Measurements from ENCODE around the gene TBC1D8B. TPM values are rescaled to one million over a fixed set of nuclear protein-coding genes. Genes with fewer than 3 reads are reported as not detected.

The TBC1D8B gene
- polyA plus RNA-seq, 1 of the 3 experiments (the other 2 are of a cell fraction), result 0.03 TPM

DNA sequence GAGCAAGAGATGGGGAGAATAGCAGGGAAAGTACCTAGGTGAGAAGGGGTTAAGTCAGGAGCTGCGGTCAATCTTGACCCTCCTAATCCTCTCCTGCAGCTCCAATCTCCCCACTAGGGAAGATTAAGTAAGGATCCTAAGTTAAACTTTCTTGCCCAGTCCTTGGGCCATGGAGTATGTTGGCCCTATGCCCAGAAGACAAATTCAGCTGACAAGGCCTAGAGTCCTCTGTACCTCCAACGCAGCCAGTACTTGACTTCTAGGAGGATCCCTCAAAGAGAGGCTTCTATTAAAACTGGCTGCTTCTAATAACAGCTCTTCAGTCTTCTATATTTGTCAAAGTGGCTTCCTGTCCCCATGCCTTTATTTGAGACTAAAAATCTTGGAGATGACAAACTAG, 119.2 kb downstream of the TBC1D8B start:
- H3K79me2 ChIP-seq (ENCODE audit: insufficient read depth), result no peaks in the 10 kb centered on the region
- 55% methylated on average over 2 of the region's 2 CpGs for WGBS (ENCODE audit: low lambda C conversion rate)
- peaks cover 6% of the 10 kb centered on the region; the same call in 1 of the 2 replicates for H3K27me3 ChIP-seq (ENCODE audit: insufficient read depth)
- DNase-seq, result no peak
- no peak overlapping the region for H3K9ac ChIP-seq
- no peaks in the 10 kb centered on the region for H3K9me2 ChIP-seq
- ChIA-PET CTCF (interaction anchor here (1.4 kb wide), 1 partner anchor 25 kb away, joined by 3 read pairs; no protein-coding TSS in a partner anchor), POLR2A (no interaction called here)
- H3F3A ChIP-seq (replicated peaks; ENCODE audit: insufficient read depth), result no peaks in the 10 kb centered on the region
- H3K9me3 ChIP-seq, result no peaks in the 10 kb centered on the region
- H3K4me3 ChIP-seq (ENCODE audit: low read depth in 2 of 2, low read length in 1 of 2), result no peak overlapping the region
- no peaks in the 10 kb centered on the region for H3K36me3 ChIP-seq (replicated peaks in 1 of 2; ENCODE audit: control insufficient read depth in 1 of 2, insufficient read depth in 2 of 2, low read length in 1 of 2)
- no peak overlapping the region for H3K27ac ChIP-seq (ENCODE audit: low read depth in 2 of 2, low read length in 1 of 2)
- peaks cover 0 to 5% of the 10 kb centered on the region in 2 experiments; a peak in 1 of 4 replicates for H3K4me1 ChIP-seq (ENCODE audit: control insufficient read depth in 1 of 2, insufficient read depth in 2 of 2, low read depth in 1 of 2, low read length in 1 of 2)
- no peak overlapping the region for H2AFZ ChIP-seq (ENCODE audit: low read depth)
- H4K20me1 ChIP-seq (ENCODE audit: insufficient read depth), result no peaks in the 10 kb centered on the region
- TF ChIP-seq ELF1 (IDR thresholded peaks at IDR 0.05) (no peak), EZH2phosphoT487 (IDR thresholded peaks at IDR 0.05; ENCODE audit: borderline replicate concordance, low read depth) (no peak), TAF1 (IDR thresholded peaks at IDR 0.05; ENCODE audit: borderline replicate concordance, low read depth, low read length) (no peak)
- H3K4me2 ChIP-seq, result no peak overlapping the region

Other genes with a start within 250 kb of the TBC1D8B start
- gene RADX, start 190.7 kb upstream of the TBC1D8B start, polyA plus RNA-seq (2012; rRNA removed), result not detected in 2 replicates
- gene RNF128, start 76.0 kb upstream of the TBC1D8B start, polyA plus RNA-seq (2012; rRNA removed), result not detected in 2 replicates
- gene RIPPLY1, start 100.7 kb downstream of the TBC1D8B start, polyA plus RNA-seq (2012; rRNA removed), result 0.08 TPM in 1 of 2 replicates, not detected in the other
- gene CLDN2, start 117.7 kb downstream of the TBC1D8B start, polyA plus RNA-seq (2012; rRNA removed), result 0.36 TPM in 2 replicates
- gene MORC4, start 197.5 kb downstream of the TBC1D8B start, polyA plus RNA-seq (2012; rRNA removed), result 12.5 and 13.7 TPM in 2 replicates